HEK293 (cell line): ENCODE data around the gene TRIM72.

Experiments
- CTCF ChIA-PET: fragments of 350-600 bp; formaldehyde crosslinking; extraction: SDS; loops from one replicate; lab custom pipeline; 2021; ENCODE audit warnings: antibody characterized with exemption; lab: Yijun Ruan, JAX
- POLR2A ChIA-PET: fragments of 300-600 bp; formaldehyde crosslinking; extraction: SDS; loops from one replicate; lab custom pipeline; 2020; ENCODE audit warnings: antibody characterized with exemption, inconsistent platforms; lab: Yijun Ruan, JAX
- H3K27ac ChIP-seq: fragments of 200-500 bp; sonication (Bioruptor generic); 2 replicates; pipeline ENCODE4 v1.5.1; 2014; ENCODE audit warnings: low read depth, low read length, control low read depth, inconsistent platforms; ENCODE audit errors: extremely low read depth
- H3K36me3 ChIP-seq, 2 experiments: fragments of 200-500 bp in 1 of 2; sonication (Bioruptor generic) in 1 of 2; 1 replicate in 1 of 2; 2 replicates in 1 of 2; pipeline ENCODE4 v1.5.1; 2014 to 2017; ENCODE audit warnings: inconsistent platforms in 2 of 2, low read length in 2 of 2; ENCODE audit not compliant: control insufficient read depth in 2 of 2, insufficient read depth in 1 of 2
- H3K4me1 ChIP-seq: fragments of 200-500 bp; sonication (Bioruptor generic); 2 replicates; pipeline ENCODE4 v1.5.1; 2014; ENCODE audit warnings: mild to moderate bottlenecking, low read length, inconsistent platforms; ENCODE audit not compliant: control insufficient read depth, insufficient read depth
- H3K4me3 ChIP-seq: 2 replicates; pipeline ENCODE4 v1.5.1; 2011; ENCODE audit warnings: low read depth, mild to moderate bottlenecking, control low read depth, low read length, moderate library complexity
- H3K9me3 ChIP-seq: fragments of 200-500 bp; sonication (Bioruptor generic); 2 replicates; pipeline ENCODE4 v1.5.1; 2014; ENCODE audit warnings: low read depth, low read length, inconsistent platforms; ENCODE audit not compliant: control insufficient read depth, insufficient read depth
- EGR2 ChIP-seq: fragments of 450-650 bp; formaldehyde crosslinking; IDR thresholded peaks from 2 replicates; pipeline ENCODE4 v1.5.1; 2016; ENCODE audit warnings: low read depth, missing biosample characterization, missing genetic modification characterization
- GLI4 ChIP-seq: fragments of 450-650 bp; formaldehyde crosslinking; IDR thresholded peaks from 2 replicates; pipeline ENCODE4 v1.5.1; 2016; ENCODE audit warnings: missing biosample characterization, missing genetic modification characterization
- INSM2 ChIP-seq: fragments of 450-650 bp; formaldehyde crosslinking; IDR thresholded peaks from 2 replicates; pipeline ENCODE4 v1.5.1; 2016; ENCODE audit warnings: missing biosample characterization, missing genetic modification characterization
- KLF1 ChIP-seq: fragments of 450-650 bp; formaldehyde crosslinking; IDR thresholded peaks from 2 replicates; pipeline ENCODE4 v1.5.1; 2016; ENCODE audit warnings: missing biosample characterization, missing genetic modification characterization
- KLF16 ChIP-seq: fragments of 450-650 bp; formaldehyde crosslinking; IDR thresholded peaks from 2 replicates; pipeline ENCODE4 v1.5.1; 2017; ENCODE audit warnings: missing biosample characterization, missing genetic modification characterization
- MYNN ChIP-seq: fragments of 450-650 bp; formaldehyde crosslinking; IDR thresholded peaks from 2 replicates; pipeline ENCODE4 v1.5.1; 2016; ENCODE audit warnings: missing biosample characterization, missing genetic modification characterization, borderline replicate concordance
- PBX3 ChIP-seq: sonication (generic); formaldehyde crosslinking; IDR thresholded peaks from 2 replicates; pipeline ENCODE4 v1.8.1; 2022; ENCODE audit warnings: mild to moderate bottlenecking, moderate library complexity, missing genetic modification reagents
- TCF7L2 ChIP-seq: IDR thresholded peaks from 2 replicates; pipeline ENCODE4 v1.6.1; 2011; ENCODE audit warnings: low read depth, mild to moderate bottlenecking, inconsistent platforms, low read length, moderate library complexity, borderline replicate concordance
- ZBTB11 ChIP-seq: fragments of 450-650 bp; formaldehyde crosslinking; conservative IDR thresholded peaks from 2 replicates; pipeline ENCODE4 v1.5.1; 2016; ENCODE audit warnings: low read depth, missing biosample characterization, missing genetic modification characterization
- ZBTB48 ChIP-seq: fragments of 450-650 bp; formaldehyde crosslinking; IDR thresholded peaks from 2 replicates; pipeline ENCODE4 v1.5.1; 2016; ENCODE audit warnings: missing biosample characterization, missing genetic modification characterization
- ZEB2 ChIP-seq: fragments of 450-650 bp; formaldehyde crosslinking; IDR thresholded peaks from 2 replicates; pipeline ENCODE4 v1.5.1; 2016; ENCODE audit warnings: missing biosample characterization, missing genetic modification characterization
- ZNF121 ChIP-seq: fragments of 450-650 bp; formaldehyde crosslinking; IDR thresholded peaks from 2 replicates; pipeline ENCODE4 v1.5.1; 2016; ENCODE audit warnings: missing biosample characterization, missing genetic modification characterization
- ZNF148 ChIP-seq: fragments of 450-650 bp; formaldehyde crosslinking; IDR thresholded peaks from 2 replicates; pipeline ENCODE4 v1.5.0; 2017; ENCODE audit warnings: missing biosample characterization, missing genetic modification characterization, borderline replicate concordance
- ZNF510 ChIP-seq: fragments of 450-650 bp; formaldehyde crosslinking; IDR thresholded peaks from 2 replicates; pipeline ENCODE4 v1.5.1; 2018; ENCODE audit warnings: mild to moderate bottlenecking, missing genetic modification characterization, missing biosample characterization; ENCODE audit not compliant: insufficient replicate concordance
- ZNF514 ChIP-seq: fragments of 450-650 bp; formaldehyde crosslinking; IDR thresholded peaks from 2 replicates; pipeline ENCODE4 v1.5.1; 2016; ENCODE audit warnings: missing biosample characterization, missing genetic modification characterization
- ZNF555 ChIP-seq: fragments of 450-650 bp; formaldehyde crosslinking; conservative IDR thresholded peaks from 2 replicates; pipeline ENCODE4 v1.5.1; 2017; ENCODE audit warnings: missing biosample characterization, mild to moderate bottlenecking, missing genetic modification characterization, inconsistent platforms
- ZNF626 ChIP-seq: fragments of 450-650 bp; sonication (Bioruptor Pico); formaldehyde crosslinking; IDR thresholded peaks from 2 replicates; pipeline ENCODE4 v1.5.1; 2018; ENCODE audit warnings: missing biosample characterization, missing genetic modification characterization, inconsistent platforms

The TRIM72 gene

GRCh38 chr16:31189412-31189778 is 24.5 kb upstream of the TRIM72 start (continued):
- TF ChIP-seq ZBTB11 (tag by site-specific recombination): no peak
- TF ChIP-seq KLF1 (tag by site-specific recombination): no peak
- no peak for TF ChIP-seq ZNF510

- Histone ChIP-seq H3K36me3 (peaks cover 87 to 100% of the 10 kb centered on the region in 2 experiments), H3K9me3 (no peaks in the 10 kb centered on the region), H3K27ac (no peak overlapping the region), H3K4me3 (no peak overlapping the region), H3K4me1 (no peaks in the 10 kb centered on the region)
- TF ChIP-seq ZBTB48 (tag by site-specific recombination) (no peak), ZNF555 (tag by site-specific recombination) (no peak), MYNN (tag by site-specific recombination) (no peak), ZEB2 (tag by site-specific recombination) (no peak), INSM2 (tag by site-specific recombination) (no peak), GLI4 (tag by site-specific recombination) (no peak), ZNF626 (no peak), EGR2 (tag by site-specific recombination) (no peak), ZNF514 (tag by site-specific recombination) (no peak), ZNF148 (tag by site-specific recombination) (no peak), TCF7L2 (no peak), KLF16 (tag by site-specific recombination) (no peak), ZNF121 (tag by site-specific recombination) (no peak), PBX3 (CRISPR knock-in tag) (no peak)
- CTCF ChIA-PET: interaction anchor here (0.6 to 0.8 kb wide), 2 partner anchors 8 to 684 kb away, joined by 3 read pairs; partner anchors contain the start of gene ZNF267
- POLR2A ChIA-PET: interaction anchor here (0.9 to 3.1 kb wide), 4 partner anchors 10 to 48 kb away, joined by 4 to 25 read pairs (median 6); partner anchors contain the start of genes FUS and PYCARD
These were observed 23.9 kb upstream of the TRIM72 start for GRCh38 chr16:31190061-31190460.
